Lower lobe of right lung (tissue), 2 donors: ENCODE results near the gene RRBP1. TPM values are rescaled to one million over a fixed set of nuclear protein-coding genes. Genes with fewer than 3 reads are reported as not detected.
A peak's percentile ranks its signal among the peaks of the same experiment; 100 is the strongest.

Experiments
- ATAC-seq, 2 donors: fragments of 200-7000 bp; cut with Tn5 transposase; one replicate each; pipeline ENCODE4 v1.9.1; 2020 to 2022; ENCODE audit warnings: mild to moderate bottlenecking in 2 of 2, moderate library complexity in 2 of 2
- DNase-seq: peaks from one replicate; pipeline ENCODE4 v3.0.0-alpha.2; 2020
- H3K27ac ChIP-seq: fragments of 200-600 bp; one replicate; pipeline ENCODE4 v1.8.0; 2022
- H3K27me3 ChIP-seq: fragments of 200-600 bp; one replicate; pipeline ENCODE4 v1.8.0; 2022; ENCODE audit warnings: low read depth
- H3K36me3 ChIP-seq: fragments of 200-600 bp; one replicate; pipeline ENCODE4 v1.8.0; 2022; ENCODE audit warnings: mild to moderate bottlenecking
- H3K4me1 ChIP-seq: fragments of 200-600 bp; one replicate; pipeline ENCODE4 v1.8.0; 2022
- H3K4me3 ChIP-seq: fragments of 200-600 bp; one replicate; pipeline ENCODE4 v1.8.0; 2022; ENCODE audit warnings: mild to moderate bottlenecking
- H3K9me3 ChIP-seq: fragments of 200-600 bp; one replicate; pipeline ENCODE4 v1.8.0; 2022
- intact Hi-C: fragments of 100-400 bp; cut with DNase I; formaldehyde crosslinking; loops from one replicate; pipeline ENCODE4 v1.11.0; 2022
- total RNA-seq: library from RNA; stranded (reverse); fragmentation: NEBNext Ultra II Directional; extraction: Animal tissue kit (Norgen Biotek cat#: 25700); gene quantifications from one replicate; pipeline ENCODE4 v1.2.1, GENCODE V29; 2021
- TF ChIP-seq, protein P1 (sequence below): fragments of 200-600 bp; IDR thresholded peaks from one replicate; pipeline ENCODE4 v1.8.0; 2022; ENCODE audit warnings: antibody characterized with exemption, mild to moderate bottlenecking
- donor health status: DM: no; HTN: yes; CAD: no; lungs with severe emphysema.

RRBP1 gene
- total RNA-seq, 1 donor from 2014 or later = 138 TPM

DNA sequence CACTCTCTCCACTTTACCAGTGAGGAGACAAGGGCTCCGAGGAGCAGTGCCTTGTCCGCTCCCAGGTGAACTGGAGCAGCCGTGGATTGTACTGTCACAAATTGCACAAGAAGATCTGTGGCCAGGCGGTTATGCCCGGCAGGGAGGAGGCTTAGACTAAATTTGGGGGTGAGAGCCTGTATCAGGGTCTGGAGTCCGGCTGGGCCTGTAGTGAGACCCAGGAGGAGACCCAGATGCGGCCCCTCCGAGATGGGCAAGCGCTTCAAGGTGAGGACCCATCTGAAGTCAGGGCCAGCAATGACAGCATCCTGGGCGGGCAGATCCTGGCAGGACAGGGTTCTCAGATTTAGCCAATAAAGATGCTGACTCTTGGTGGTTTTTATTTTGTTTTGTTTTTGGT lies 45.3 kb upstream of the RRBP1 start:
- H3K9me3 ChIP-seq = no peaks in the 10 kb centered on the region
- peaks cover 3% of the 10 kb centered on the region for H3K4me1 ChIP-seq
- TF ChIP-seq, protein P1, sequence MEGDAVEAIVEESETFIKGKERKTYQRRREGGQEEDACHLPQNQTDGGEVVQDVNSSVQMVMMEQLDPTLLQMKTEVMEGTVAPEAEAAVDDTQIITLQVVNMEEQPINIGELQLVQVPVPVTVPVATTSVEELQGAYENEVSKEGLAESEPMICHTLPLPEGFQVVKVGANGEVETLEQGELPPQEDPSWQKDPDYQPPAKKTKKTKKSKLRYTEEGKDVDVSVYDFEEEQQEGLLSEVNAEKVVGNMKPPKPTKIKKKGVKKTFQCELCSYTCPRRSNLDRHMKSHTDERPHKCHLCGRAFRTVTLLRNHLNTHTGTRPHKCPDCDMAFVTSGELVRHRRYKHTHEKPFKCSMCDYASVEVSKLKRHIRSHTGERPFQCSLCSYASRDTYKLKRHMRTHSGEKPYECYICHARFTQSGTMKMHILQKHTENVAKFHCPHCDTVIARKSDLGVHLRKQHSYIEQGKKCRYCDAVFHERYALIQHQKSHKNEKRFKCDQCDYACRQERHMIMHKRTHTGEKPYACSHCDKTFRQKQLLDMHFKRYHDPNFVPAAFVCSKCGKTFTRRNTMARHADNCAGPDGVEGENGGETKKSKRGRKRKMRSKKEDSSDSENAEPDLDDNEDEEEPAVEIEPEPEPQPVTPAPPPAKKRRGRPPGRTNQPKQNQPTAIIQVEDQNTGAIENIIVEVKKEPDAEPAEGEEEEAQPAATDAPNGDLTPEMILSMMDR = no peak
- H3K4me3 ChIP-seq = no peak overlapping the region
- intact Hi-C loops = no loop called here
- H3K27ac ChIP-seq = no peak overlapping the region
- H3K27me3 ChIP-seq = no peaks in the 10 kb centered on the region
- DNase-seq (no peak), ATAC-seq (no peak)
- no peaks in the 10 kb centered on the region for H3K36me3 ChIP-seq

DNA sequence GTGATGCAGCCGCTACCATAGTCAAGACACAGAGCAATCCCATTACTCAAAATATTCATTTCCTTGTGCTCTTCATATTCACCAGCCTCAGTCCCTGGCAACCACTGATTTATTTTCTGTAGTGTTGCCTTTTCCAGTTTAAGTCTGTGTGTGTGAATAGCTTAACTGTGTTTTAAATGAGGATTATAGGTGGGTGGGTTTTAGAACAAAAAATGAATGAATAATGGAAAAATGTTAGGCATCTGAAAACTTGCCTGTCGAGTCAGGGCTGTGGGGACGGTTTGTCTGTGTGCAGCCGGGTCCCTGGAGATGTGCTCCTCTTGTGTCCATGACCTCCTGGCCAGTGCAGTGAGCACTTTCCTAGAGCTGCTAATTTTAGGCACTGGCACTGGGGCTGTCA lies 44.9 kb upstream of the RRBP1 start:
- Histone ChIP-seq H3K9me3 (no peaks in the 10 kb centered on the region), H3K27me3 (no peaks in the 10 kb centered on the region), H3K4me1 (peaks cover 3% of the 10 kb centered on the region), H3K4me3 (no peak overlapping the region), H3K27ac (no peak overlapping the region), H3K36me3 (no peaks in the 10 kb centered on the region)
- no peak for DNase-seq
- TF ChIP-seq, protein P1 = no peak
- ATAC-seq = no peak
- intact Hi-C loops = no loop called here

GRCh38 chr20:17725094-17725835 lies 43.2 kb upstream of the RRBP1 start:
- H3K9me3 ChIP-seq = no peaks in the 10 kb centered on the region
- intact Hi-C loops = no loop called here
- no peak overlapping the region for H3K27ac ChIP-seq
- peak; percentile 87 to 95 for ATAC-seq
- H3K4me1 ChIP-seq = peaks cover 3% of the 10 kb centered on the region
- no peak overlapping the region for H3K4me3 ChIP-seq
- no peaks in the 10 kb centered on the region for H3K27me3 ChIP-seq
- H3K36me3 ChIP-seq = no peaks in the 10 kb centered on the region
- DNase-seq = peak; percentile 92
- TF ChIP-seq, protein P1 = no peak

- no peaks in the 10 kb centered on the region for H3K27me3 ChIP-seq
- no peak for ATAC-seq
Observed at GRCh38 chr20:17723301-17723691, 41.3 kb upstream of the RRBP1 start.

DNA sequence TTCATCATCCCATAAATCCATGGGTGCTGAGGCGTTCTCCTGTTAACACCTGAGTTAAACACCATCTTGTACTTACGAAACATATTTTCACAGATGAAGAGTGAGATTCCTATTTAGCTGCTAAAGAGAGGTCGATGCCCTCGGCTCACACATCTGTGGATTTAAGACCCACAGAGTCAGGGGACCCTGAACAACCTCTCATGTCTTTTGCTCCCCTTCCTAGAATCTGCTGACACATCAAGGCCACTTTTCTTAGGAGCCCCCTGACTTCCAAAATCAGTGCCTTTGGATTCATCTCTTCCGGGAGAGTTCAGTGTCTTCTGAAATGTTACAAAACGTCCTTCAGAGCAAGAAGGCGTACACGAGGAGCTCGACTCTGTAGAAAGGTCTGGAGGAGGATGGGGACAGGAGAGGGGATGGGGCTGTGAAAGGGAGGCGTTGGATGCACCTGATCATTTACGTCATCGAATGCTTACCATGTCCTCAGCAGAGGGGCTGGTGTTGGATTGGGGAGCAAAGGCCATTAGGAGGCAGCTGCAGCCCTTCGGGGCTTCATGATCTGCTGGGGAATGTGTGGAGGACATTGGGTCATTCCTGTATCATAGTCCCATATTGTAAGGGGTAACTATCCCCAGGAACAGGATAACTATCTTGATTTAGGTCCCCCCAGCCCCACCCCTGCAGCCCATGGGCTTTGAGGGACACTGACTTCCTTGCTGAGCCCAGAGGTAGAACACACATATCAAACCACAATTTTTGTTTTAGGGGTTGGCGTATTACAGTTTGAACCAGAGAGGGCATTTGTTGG lies 40.7 kb upstream of the RRBP1 start:
- Histone ChIP-seq H3K27ac (no peak overlapping the region), H3K9me3 (no peaks in the 10 kb centered on the region), H3K4me1 (peaks cover 3% of the 10 kb centered on the region), H3K36me3 (no peaks in the 10 kb centered on the region), H3K4me3 (no peak overlapping the region), H3K27me3 (no peaks in the 10 kb centered on the region)
- no peak for DNase-seq
- intact Hi-C loops = no loop called here
- TF ChIP-seq, protein P1 = no peak
- no peak for ATAC-seq

More at GRCh38 chr20:17723301-17723691, 41.3 kb upstream of the RRBP1 start:
- no peak for DNase-seq
- TF ChIP-seq, protein P1 = no peak
- H3K9me3 ChIP-seq = no peaks in the 10 kb centered on the region
- H3K36me3 ChIP-seq = no peaks in the 10 kb centered on the region
- peaks cover 3% of the 10 kb centered on the region for H3K4me1 ChIP-seq
- intact Hi-C loops = no loop called here
- H3K27ac ChIP-seq = no peak overlapping the region
- H3K4me3 ChIP-seq = no peak overlapping the region
